Keratinocyte (primary cell): Measurements from ENCODE around the gene GPT2. TPM values are rescaled to one million over a fixed set of nuclear protein-coding genes. Genes with fewer than 3 reads are reported as not detected.

Experiments
- DNase-seq: peaks from one replicate; pipeline ENCODE4 v3.0.0-alpha.2; 2011; ENCODE audit warnings: low read depth, missing footprints, low spot score
- FAIRE-seq: peaks from 2 replicates; lab custom pipeline; 2011; peaks lifted over from hg19 to GRCh38; lab: Jason Lieb, UNC
- H2AFZ ChIP-seq: 2 replicates; pipeline ENCODE4 v1.6.0; 2012; ENCODE audit warnings: low read length, control low read depth, inconsistent platforms; ENCODE audit not compliant: control insufficient read depth
- H3K27ac ChIP-seq: 2 replicates; pipeline ENCODE4 v1.5.1; 2011; ENCODE audit warnings: low read length; ENCODE audit not compliant: control insufficient read depth, insufficient read depth
- H3K27me3 ChIP-seq: 3 replicates; pipeline ENCODE4 v1.6.0; 2011; ENCODE audit warnings: low read length; ENCODE audit not compliant: control insufficient read depth, insufficient read depth; ENCODE audit errors: extremely low read depth
- H3K36me3 ChIP-seq, 2 experiments: 2 replicates in 1 of 2; 3 replicates in 1 of 2; pipeline ENCODE4 v1.5.1; 2011; ENCODE audit warnings: low read length in 2 of 2, mild to moderate bottlenecking in 1 of 2; ENCODE audit not compliant: control insufficient read depth in 2 of 2, insufficient read depth in 2 of 2; ENCODE audit errors: extremely low read depth in 1 of 2
- H3K4me1 ChIP-seq: 3 replicates; pipeline ENCODE4 v1.5.1; 2011; ENCODE audit warnings: low read length; ENCODE audit not compliant: control insufficient read depth, insufficient read depth; ENCODE audit errors: extremely low read depth
- H3K4me2 ChIP-seq: 3 replicates; pipeline ENCODE4 v1.6.0; 2011; ENCODE audit warnings: low read depth, low read length; ENCODE audit not compliant: control insufficient read depth, insufficient read depth; ENCODE audit errors: extremely low read depth
- H3K4me3 ChIP-seq, 3 experiments: fragments of 200-600 bp in 1 of 3; sonication (generic) in 1 of 3; 2 replicates in 2 of 3; 3 replicates in 1 of 3; pipeline ENCODE4 v1.5.1; 2011 to 2016; ENCODE audit warnings: low read length in 3 of 3, mild to moderate bottlenecking in 3 of 3, control low read depth in 2 of 3, inconsistent platforms in 1 of 3, low read depth in 1 of 3, mixed read lengths in 1 of 3, mixed run types in 1 of 3, moderate library complexity in 1 of 3; ENCODE audit not compliant: control insufficient read depth in 2 of 3, insufficient read depth in 2 of 3; ENCODE audit errors: extremely low read depth in 1 of 3
- H3K79me2 ChIP-seq: 2 replicates; pipeline ENCODE4 v1.6.0; 2012; ENCODE audit warnings: low read length; ENCODE audit not compliant: control insufficient read depth, insufficient read depth
- H3K9ac ChIP-seq: 3 replicates; pipeline ENCODE4 v1.6.0; 2011; ENCODE audit warnings: low read length; ENCODE audit not compliant: control insufficient read depth, insufficient read depth; ENCODE audit errors: extremely low read depth
- H3K9me1 ChIP-seq: 3 replicates; pipeline ENCODE4 v1.6.0; 2011; ENCODE audit warnings: low read length; ENCODE audit not compliant: control insufficient read depth, insufficient read depth; ENCODE audit errors: extremely low read depth
- H3K9me3 ChIP-seq: 2 replicates; pipeline ENCODE4 v1.5.1; 2012; ENCODE audit warnings: low read depth, low read length; ENCODE audit not compliant: control insufficient read depth
- H4K20me1 ChIP-seq: 3 replicates; pipeline ENCODE4 v1.6.0; 2011; ENCODE audit warnings: low read length; ENCODE audit not compliant: control insufficient read depth, insufficient read depth; ENCODE audit errors: extremely low read depth
- EZH2 ChIP-seq: IDR thresholded peaks from one replicate; pipeline ENCODE4 v1.6.1; 2012; ENCODE audit warnings: inconsistent platforms, mild to moderate bottlenecking, low read length, moderate library complexity
- dilution Hi-C: fragments of 300-500 bp; cut with MboI; formaldehyde crosslinking; loops from one replicate; pipeline ENCODE4 v1.7.0; 2020; ENCODE audit warnings: low sequenced_read_pairs; ENCODE audit not compliant: extremely low pct_ligation_motif_present
- polyA plus RNA-seq, 5 experiments: library from polyadenylated mRNA; depleted of rRNA in 3 of 5; stranded (reverse) in 3 of 5; stranded (forward) in 1 of 5; unstranded in 1 of 5; fragments of >200 nt; gene quantifications; 1 replicate in 1 of 5; 2 replicates in 3 of 5; 3 replicates in 1 of 5; pipeline versions ENCODE4 v1.2.1 to v1.2.3, GENCODE V29; 2011 to 2012; ENCODE audit warnings: missing spikeins in 2 of 5, low read depth in 1 of 5, low replicate concordance in 1 of 5
- TF ChIP-seq, protein P1 (sequence below), 3 experiments: IDR thresholded peaks in 1 of 3; conservative IDR thresholded peaks in 1 of 3; optimal IDR thresholded peaks in 1 of 3; 2 replicates in 2 of 3; 3 replicates in 1 of 3; pipeline versions ENCODE3 to v1.5.1; 2011; ENCODE audit warnings: low read length in 3 of 3, mild to moderate bottlenecking in 3 of 3, moderate library complexity in 2 of 3, control low read depth in 1 of 3, inconsistent platforms in 1 of 3; ENCODE audit not compliant: insufficient read depth in 2 of 3; ENCODE audit errors: extremely low read depth in 1 of 3

GPT2 gene
- polyA plus RNA-seq, 1 donor (not counting 4 experiments of a cell fraction or from before 2014, with no cell fraction given) = 16.1 TPM

- Histone ChIP-seq H3K4me2 (no peak overlapping the region), H3K9me3 (no peaks in the 10 kb centered on the region), H3K9ac (no peak overlapping the region), H3K79me2 (no peaks in the 10 kb centered on the region), H3K36me3 (no peaks in the 10 kb centered on the region), H3K4me3 (no peak overlapping the region), H3K27me3 (peaks cover 3% of the 10 kb centered on the region), H3K27ac (no peak overlapping the region), H2AFZ (no peak overlapping the region), H4K20me1 (no peaks in the 10 kb centered on the region), H3K4me1 (no peaks in the 10 kb centered on the region), H3K9me1 (no peaks in the 10 kb centered on the region)
- DNase-seq (no peak), FAIRE-seq (no peak)
- dilution Hi-C loops = no loop called here
- TF ChIP-seq, protein P1, sequence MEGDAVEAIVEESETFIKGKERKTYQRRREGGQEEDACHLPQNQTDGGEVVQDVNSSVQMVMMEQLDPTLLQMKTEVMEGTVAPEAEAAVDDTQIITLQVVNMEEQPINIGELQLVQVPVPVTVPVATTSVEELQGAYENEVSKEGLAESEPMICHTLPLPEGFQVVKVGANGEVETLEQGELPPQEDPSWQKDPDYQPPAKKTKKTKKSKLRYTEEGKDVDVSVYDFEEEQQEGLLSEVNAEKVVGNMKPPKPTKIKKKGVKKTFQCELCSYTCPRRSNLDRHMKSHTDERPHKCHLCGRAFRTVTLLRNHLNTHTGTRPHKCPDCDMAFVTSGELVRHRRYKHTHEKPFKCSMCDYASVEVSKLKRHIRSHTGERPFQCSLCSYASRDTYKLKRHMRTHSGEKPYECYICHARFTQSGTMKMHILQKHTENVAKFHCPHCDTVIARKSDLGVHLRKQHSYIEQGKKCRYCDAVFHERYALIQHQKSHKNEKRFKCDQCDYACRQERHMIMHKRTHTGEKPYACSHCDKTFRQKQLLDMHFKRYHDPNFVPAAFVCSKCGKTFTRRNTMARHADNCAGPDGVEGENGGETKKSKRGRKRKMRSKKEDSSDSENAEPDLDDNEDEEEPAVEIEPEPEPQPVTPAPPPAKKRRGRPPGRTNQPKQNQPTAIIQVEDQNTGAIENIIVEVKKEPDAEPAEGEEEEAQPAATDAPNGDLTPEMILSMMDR (optimal IDR thresholded peaks at IDR 0.05 in 1 of 3, IDR thresholded peaks at IDR 0.05 in 1 of 3, conservative IDR thresholded peaks at IDR 0.05 in 1 of 3; ENCODE audit: extremely low read depth in 1 of 3, insufficient read depth in 2 of 3, low read length in 3 of 3) = no peak
- TF ChIP-seq EZH2 = no peak
These were observed 40.1 kb upstream of the GPT2 start for GRCh38 chr16:46843898-46844642.

GRCh38 chr16:46844771-46845170, 39.4 kb upstream of the GPT2 start:
- peaks cover 3% of the 10 kb centered on the region for H3K27me3 ChIP-seq
- no peak for DNase-seq
- H3K9me3 ChIP-seq = no peaks in the 10 kb centered on the region
- no peak overlapping the region for H3K9ac ChIP-seq
- no peak overlapping the region for H3K4me3 ChIP-seq
- no peak overlapping the region for H2AFZ ChIP-seq
- no peak for FAIRE-seq
- no peaks in the 10 kb centered on the region for H3K4me1 ChIP-seq
- no peaks in the 10 kb centered on the region for H3K36me3 ChIP-seq
- no peak overlapping the region for H3K4me2 ChIP-seq
- H3K27ac ChIP-seq = no peak overlapping the region
- H3K9me1 ChIP-seq = no peaks in the 10 kb centered on the region
- dilution Hi-C loops = no loop called here
- TF ChIP-seq, protein P1 (optimal IDR thresholded peaks at IDR 0.05 in 1 of 3, IDR thresholded peaks at IDR 0.05 in 1 of 3, conservative IDR thresholded peaks at IDR 0.05 in 1 of 3; ENCODE audit: extremely low read depth in 1 of 3, insufficient read depth in 2 of 3, low read length in 3 of 3) = no peak
- TF ChIP-seq EZH2 = no peak
- H3K79me2 ChIP-seq = no peaks in the 10 kb centered on the region
- H4K20me1 ChIP-seq = no peaks in the 10 kb centered on the region
